A673 (cell line): ENCODE data around the gene TMBIM1. TPM values are rescaled to one million over a fixed set of nuclear protein-coding genes. Genes with fewer than 3 reads are reported as not detected.
A peak's percentile ranks its signal among the peaks of the same experiment; 100 is the strongest.

Experiments
- BruUV-seq: library from RNA; stranded (reverse); fragments of 400-500 nt; replicated peaks from 2 replicates; lab custom pipeline; 2021; lab: Mats Ljungman, UMichigan
- CTCF ChIA-PET: fragments of 300-600 bp; sonication (Branson Sonifier 250); formaldehyde crosslinking; loops from one replicate; lab custom pipeline; 2022; ENCODE audit warnings: antibody characterized with exemption; lab: Charles Lee
- POLR2A ChIA-PET: fragments of 300-600 bp; sonication (Branson Sonifier 250); formaldehyde crosslinking; loops from one replicate; lab custom pipeline; 2022; ENCODE audit warnings: antibody characterized with exemption; ENCODE audit not compliant: low non-redundant PET; lab: Charles Lee
- DNase-seq: peaks from one replicate; pipeline ENCODE4 v3.0.0-alpha.2; 2015; ENCODE audit warnings: low spot score
- H3K27ac ChIP-seq: fragments of 200-600 bp; sonication (generic); 2 replicates; pipeline ENCODE4 v1.5.1; 2016; ENCODE audit warnings: mixed run types, low read depth, mild to moderate bottlenecking, mixed read lengths, antibody characterized with exemption, low read length; ENCODE audit not compliant: poor library complexity, severe bottlenecking
- H3K27me3 ChIP-seq: fragments of 200-600 bp; sonication (generic); replicated peaks from 2 replicates; pipeline ENCODE4 v1.6.1; 2017; ENCODE audit warnings: mixed run types, low read depth, mild to moderate bottlenecking, mixed read lengths, antibody characterized with exemption, low read length; ENCODE audit not compliant: insufficient read depth, poor library complexity
- H3K36me3 ChIP-seq: fragments of 200-600 bp; sonication (generic); 2 replicates; pipeline ENCODE4 v1.6.1; 2016; ENCODE audit warnings: mixed run types, mild to moderate bottlenecking, mixed read lengths, antibody characterized with exemption, low read length; ENCODE audit not compliant: insufficient read depth, poor library complexity, severe bottlenecking
- H3K4me1 ChIP-seq: fragments of 200-600 bp; sonication (generic); 2 replicates; pipeline ENCODE4 v1.6.1; 2017; ENCODE audit warnings: mixed run types, mild to moderate bottlenecking, mixed read lengths, antibody characterized with exemption, low read length; ENCODE audit not compliant: insufficient read depth, poor library complexity, severe bottlenecking
- H3K4me3 ChIP-seq: fragments of 200-600 bp; sonication (generic); 2 replicates; pipeline ENCODE4 v1.5.1; 2016; ENCODE audit warnings: low read depth, mixed run types, mild to moderate bottlenecking, mixed read lengths, low read length; ENCODE audit not compliant: poor library complexity, severe bottlenecking
- H3K9me3 ChIP-seq: fragments of 200-600 bp; sonication (generic); 2 replicates; pipeline ENCODE4 v1.6.1; 2016; ENCODE audit warnings: mixed run types, low read depth, mild to moderate bottlenecking, mixed read lengths, antibody characterized with exemption, low read length; ENCODE audit not compliant: poor library complexity, severe bottlenecking
- EZH2 ChIP-seq: fragments of 200-600 bp; sonication (generic); IDR thresholded peaks from 2 replicates; pipeline ENCODE4 v1.6.1; 2017; ENCODE audit warnings: borderline replicate concordance, low read depth, mild to moderate bottlenecking, mixed read lengths, antibody characterized with exemption, low read length; ENCODE audit not compliant: poor library complexity, severe bottlenecking
- intact Hi-C: fragments of 100-400 bp; cut with micrococcal nuclease; formaldehyde crosslinking; loops from one replicate; pipeline ENCODE4 v1.10.0; 2022; ENCODE audit not compliant: unreplicated experiment
- total RNA-seq: library from RNA; stranded (reverse); gene quantifications from 2 replicates; pipeline ENCODE4 v1.2.3, GENCODE V29; 2021
- TF ChIP-seq, protein P1 (sequence below): fragments of 300-800, 200-600 bp; sonication (generic); conservative IDR thresholded peaks from 2 replicates; pipeline ENCODE4 v1.5.1; 2017; ENCODE audit warnings: low read depth, mild to moderate bottlenecking, antibody characterized with exemption, low read length, moderate library complexity, mixed read lengths

The TMBIM1 gene
- total RNA-seq, 1 experiment from 2014 or later, result 43.9 TPM

DNA sequence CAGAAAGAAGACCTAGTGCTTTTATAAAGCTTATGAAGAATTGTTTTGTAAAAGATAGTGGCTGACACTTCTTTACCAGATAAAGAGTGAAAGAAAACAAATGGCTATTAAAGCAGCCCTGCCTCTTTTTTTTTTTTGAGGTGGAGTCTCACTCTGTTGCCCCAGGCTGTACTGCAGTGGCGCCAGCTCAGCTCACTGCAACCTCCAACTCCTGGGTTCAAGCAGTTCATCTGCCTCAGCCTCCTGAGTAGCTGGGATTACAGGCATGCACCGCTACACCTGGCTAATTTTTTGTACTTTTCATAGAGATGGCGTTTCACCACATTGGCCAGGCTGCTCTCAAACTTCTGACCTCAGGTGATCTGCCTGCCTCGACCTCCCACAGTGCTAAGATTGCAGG is 62.5 kb downstream of the TMBIM1 start:
- no peak overlapping the region for H3K4me3 ChIP-seq
- TF ChIP-seq, protein P1, sequence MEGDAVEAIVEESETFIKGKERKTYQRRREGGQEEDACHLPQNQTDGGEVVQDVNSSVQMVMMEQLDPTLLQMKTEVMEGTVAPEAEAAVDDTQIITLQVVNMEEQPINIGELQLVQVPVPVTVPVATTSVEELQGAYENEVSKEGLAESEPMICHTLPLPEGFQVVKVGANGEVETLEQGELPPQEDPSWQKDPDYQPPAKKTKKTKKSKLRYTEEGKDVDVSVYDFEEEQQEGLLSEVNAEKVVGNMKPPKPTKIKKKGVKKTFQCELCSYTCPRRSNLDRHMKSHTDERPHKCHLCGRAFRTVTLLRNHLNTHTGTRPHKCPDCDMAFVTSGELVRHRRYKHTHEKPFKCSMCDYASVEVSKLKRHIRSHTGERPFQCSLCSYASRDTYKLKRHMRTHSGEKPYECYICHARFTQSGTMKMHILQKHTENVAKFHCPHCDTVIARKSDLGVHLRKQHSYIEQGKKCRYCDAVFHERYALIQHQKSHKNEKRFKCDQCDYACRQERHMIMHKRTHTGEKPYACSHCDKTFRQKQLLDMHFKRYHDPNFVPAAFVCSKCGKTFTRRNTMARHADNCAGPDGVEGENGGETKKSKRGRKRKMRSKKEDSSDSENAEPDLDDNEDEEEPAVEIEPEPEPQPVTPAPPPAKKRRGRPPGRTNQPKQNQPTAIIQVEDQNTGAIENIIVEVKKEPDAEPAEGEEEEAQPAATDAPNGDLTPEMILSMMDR, result no peak
- no peak for TF ChIP-seq EZH2
- BruUV-seq, result no TSS peak
- CTCF ChIA-PET, result no interaction called here
- H3K36me3 ChIP-seq, result peaks cover 72% of the 10 kb centered on the region
- no peaks in the 10 kb centered on the region for H3K27me3 ChIP-seq
- peak overlapping the region; percentile 96 for H3K27ac ChIP-seq
- intact Hi-C loops, result no loop called here
- peaks cover 25% of the 10 kb centered on the region for H3K4me1 ChIP-seq
- DNase-seq, result peak; percentile 64
- POLR2A ChIA-PET, result no interaction called here
- H3K9me3 ChIP-seq, result no peaks in the 10 kb centered on the region

DNA sequence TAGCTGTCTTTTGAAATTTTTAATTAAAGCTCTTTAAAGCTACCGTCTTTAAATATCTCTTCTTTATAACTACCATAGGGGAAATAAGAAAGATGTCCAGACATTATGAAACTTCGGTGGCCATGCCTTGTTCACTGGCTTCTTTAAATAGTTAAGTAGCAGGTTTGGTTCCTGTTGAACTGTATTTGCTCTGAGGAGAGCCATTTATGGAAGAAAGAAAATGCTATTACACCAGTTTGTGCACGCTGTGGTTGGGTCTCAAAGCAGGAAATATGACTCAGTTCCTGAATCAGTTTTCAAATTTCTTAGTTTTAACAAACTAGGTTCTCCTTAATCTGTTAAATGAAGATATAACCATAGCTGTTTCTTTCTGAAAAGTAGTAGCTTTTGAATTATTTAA is 63.1 kb downstream of the TMBIM1 start:
- DNase-seq, result peak; percentile 84

DNA sequence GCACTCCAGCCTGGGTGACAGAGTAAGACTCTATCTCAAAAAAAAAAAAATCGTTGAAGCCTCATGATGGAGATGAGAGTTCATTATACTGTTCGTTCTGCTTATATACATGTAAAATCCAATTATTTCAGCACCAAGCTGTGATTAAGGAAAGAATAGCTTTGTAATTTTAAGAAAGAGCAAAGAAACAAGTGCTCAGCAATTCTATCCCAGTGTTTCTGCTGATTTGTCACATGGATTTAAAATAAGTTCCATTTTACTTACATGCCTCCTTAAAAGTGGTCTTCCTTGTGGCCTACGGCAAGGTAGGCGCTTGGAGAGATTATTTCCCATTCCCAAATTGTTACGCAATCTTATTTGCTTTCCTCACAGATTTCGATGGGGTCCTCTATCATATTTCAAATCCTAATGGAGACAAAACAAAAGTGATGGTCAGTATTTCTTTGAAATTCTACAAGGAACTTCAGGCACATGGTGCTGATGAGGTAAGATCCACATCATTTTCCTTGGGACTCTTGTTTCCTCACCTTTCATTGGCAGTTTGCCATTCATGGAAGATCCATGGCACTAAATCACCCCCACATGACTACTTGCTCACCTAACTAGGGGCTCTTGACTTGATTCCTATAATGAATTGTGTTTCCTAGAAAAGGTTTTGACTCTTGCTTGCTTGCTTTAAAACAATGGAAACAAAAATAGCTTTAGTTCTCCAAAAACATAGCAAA is 63.8 kb downstream of the TMBIM1 start:
- BruUV-seq, result no TSS peak
- CTCF ChIA-PET, result interaction anchor here (0.7 kb wide), 1 partner anchor 52 kb away, joined by 3 read pairs; no protein-coding TSS in a partner anchor
- POLR2A ChIA-PET, result no interaction called here

More for the DNA sequence above, 63.1 kb downstream of the TMBIM1 start:
- ChIA-PET CTCF (no interaction called here), POLR2A (no interaction called here)
- Histone ChIP-seq H3K36me3 (peaks cover 72% of the 10 kb centered on the region), H3K9me3 (no peaks in the 10 kb centered on the region), H3K27ac (peak overlapping the region; percentile 96), H3K4me3 (no peak overlapping the region), H3K4me1 (peaks cover 25% of the 10 kb centered on the region), H3K27me3 (no peaks in the 10 kb centered on the region)
- intact Hi-C loops, result no loop called here
- TF ChIP-seq, protein P1, result no peak
- TF ChIP-seq EZH2, result no peak
- BruUV-seq, result no TSS peak

More for the DNA sequence above, 63.8 kb downstream of the TMBIM1 start:
- Histone ChIP-seq H3K27ac (peak overlapping the region; percentile 96), H3K27me3 (no peaks in the 10 kb centered on the region), H3K4me1 (peaks cover 25% of the 10 kb centered on the region), H3K36me3 (peaks cover 68% of the 10 kb centered on the region), H3K9me3 (no peaks in the 10 kb centered on the region), H3K4me3 (no peak overlapping the region)
- TF ChIP-seq EZH2, result no peak
- TF ChIP-seq, protein P1, result no peak
- DNase-seq, result peak; percentile 22
- intact Hi-C loops, result no loop called here
